Measurements from ENCODE around the gene CLPX. TPM values are rescaled to one million over a fixed set of nuclear protein-coding genes. Genes with fewer than 3 reads are reported as not detected.

The CLPX gene
- total RNA-seq, 1 experiment from 2014 or later, result 44.9 TPM

GRCh38 chr15:65204931-65205660 is 20.0 kb upstream of the CLPX start:
- CTCF ChIA-PET, result no interaction called here
- Mint-ChIP-seq H3K9me3 (ENCODE audit: low read depth, unreplicated experiment) (no peaks in the 10 kb centered on the region), H3K27ac (ENCODE audit: unreplicated experiment) (no peak overlapping the region), H3K36me3 (ENCODE audit: insufficient read depth, unreplicated experiment) (no peaks in the 10 kb centered on the region), H3K4me3 (ENCODE audit: low read depth, unreplicated experiment) (no peak overlapping the region), H3K4me1 (ENCODE audit: low read depth, unreplicated experiment) (no peaks in the 10 kb centered on the region), H3K27me3 (ENCODE audit: unreplicated experiment) (peaks cover 68% of the 10 kb centered on the region)
- TF ChIP-seq CTCF (IDR thresholded peaks at IDR 0.05; ENCODE audit: unreplicated experiment), result no peak
- no TSS peak for BruUV-seq (replicated peaks)
- intact Hi-C loops (cut with micrococcal nuclease; ENCODE audit: unreplicated experiment), result no loop called here
- no peak for DNase-seq

GRCh38 chr15:65204236-65204930 is 19.2 kb upstream of the CLPX start:
- no peaks in the 10 kb centered on the region for H3K9me3 Mint-ChIP-seq (ENCODE audit: low read depth, unreplicated experiment)
- DNase-seq, result no peak
- CTCF ChIA-PET, result interaction anchor here (0.6 kb wide), 1 partner anchor 82 kb away, joined by 3 read pairs; the partner anchor contains the start of gene PARP16
- H3K27ac Mint-ChIP-seq (ENCODE audit: unreplicated experiment), result no peak overlapping the region
- no TSS peak for BruUV-seq (replicated peaks)
- H3K4me1 Mint-ChIP-seq (ENCODE audit: low read depth, unreplicated experiment), result no peaks in the 10 kb centered on the region
- H3K27me3 Mint-ChIP-seq (ENCODE audit: unreplicated experiment), result peaks cover 65% of the 10 kb centered on the region
- H3K36me3 Mint-ChIP-seq (ENCODE audit: insufficient read depth, unreplicated experiment), result no peaks in the 10 kb centered on the region
- H3K4me3 Mint-ChIP-seq (ENCODE audit: low read depth, unreplicated experiment), result no peak overlapping the region
- TF ChIP-seq CTCF (IDR thresholded peaks at IDR 0.05; ENCODE audit: unreplicated experiment), result no peak
- intact Hi-C loops (cut with micrococcal nuclease; ENCODE audit: unreplicated experiment), result no loop called here

GRCh38 chr15:65201918-65202317 is 16.8 kb upstream of the CLPX start:
- intact Hi-C loops (cut with micrococcal nuclease; ENCODE audit: unreplicated experiment), result no loop called here
- no TSS peak for BruUV-seq (replicated peaks)
- no peak overlapping the region for H3K4me3 Mint-ChIP-seq (ENCODE audit: low read depth, unreplicated experiment)
- no peaks in the 10 kb centered on the region for H3K36me3 Mint-ChIP-seq (ENCODE audit: insufficient read depth, unreplicated experiment)
- peaks cover 51% of the 10 kb centered on the region for H3K27me3 Mint-ChIP-seq (ENCODE audit: unreplicated experiment)
- no peaks in the 10 kb centered on the region for H3K9me3 Mint-ChIP-seq (ENCODE audit: low read depth, unreplicated experiment)
- H3K27ac Mint-ChIP-seq (ENCODE audit: unreplicated experiment), result no peak overlapping the region
- DNase-seq, result no peak
- CTCF ChIA-PET, result no interaction called here
- H3K4me1 Mint-ChIP-seq (ENCODE audit: low read depth, unreplicated experiment), result no peaks in the 10 kb centered on the region
- no peak for TF ChIP-seq CTCF (IDR thresholded peaks at IDR 0.05; ENCODE audit: unreplicated experiment)

- CTCF ChIA-PET, result no interaction called here
- Mint-ChIP-seq H3K9me3 (ENCODE audit: low read depth, unreplicated experiment) (no peaks in the 10 kb centered on the region), H3K4me3 (ENCODE audit: low read depth, unreplicated experiment) (no peak overlapping the region), H3K27ac (ENCODE audit: unreplicated experiment) (no peak overlapping the region), H3K27me3 (ENCODE audit: unreplicated experiment) (peaks cover 59% of the 10 kb centered on the region), H3K4me1 (ENCODE audit: low read depth, unreplicated experiment) (no peaks in the 10 kb centered on the region), H3K36me3 (ENCODE audit: insufficient read depth, unreplicated experiment) (no peaks in the 10 kb centered on the region)
- intact Hi-C loops (cut with micrococcal nuclease; ENCODE audit: unreplicated experiment), result no loop called here
- TF ChIP-seq CTCF (IDR thresholded peaks at IDR 0.05; ENCODE audit: unreplicated experiment), result no peak
- BruUV-seq (replicated peaks), result no TSS peak
- no peak for DNase-seq
Measured at GRCh38 chr15:65198571-65198970, 13.4 kb upstream of the CLPX start.
